IPS-NIHi7 (cell line): Measurements from ENCODE around the gene ZNF229.
"Not testable (repeated sequence)": the region's sequence is repeated elsewhere in the genome, so short reads cannot be mapped to it uniquely, and the experiment has no call there.

Experiments used
- DNase-seq: peaks from one replicate; pipeline ENCODE4 v3.0.0; 2012; ENCODE audit warnings: mixed read lengths; ENCODE audit errors: extremely low spot score

The ZNF229 gene

GRCh38 chr19:44447916-44448674 lies at the start of gene ZNF229:
Gene ZNF229 (minus strand): TSS chr19:44448472. CDS start chr19:44442847, 5,625 bp downstream.
- DNase-seq, result peak; percentile 77

- DNase-seq, result no peak
Observed at GRCh38 chr19:44496711-44497110, 48.4 kb upstream of the ZNF229 start.

DNA sequence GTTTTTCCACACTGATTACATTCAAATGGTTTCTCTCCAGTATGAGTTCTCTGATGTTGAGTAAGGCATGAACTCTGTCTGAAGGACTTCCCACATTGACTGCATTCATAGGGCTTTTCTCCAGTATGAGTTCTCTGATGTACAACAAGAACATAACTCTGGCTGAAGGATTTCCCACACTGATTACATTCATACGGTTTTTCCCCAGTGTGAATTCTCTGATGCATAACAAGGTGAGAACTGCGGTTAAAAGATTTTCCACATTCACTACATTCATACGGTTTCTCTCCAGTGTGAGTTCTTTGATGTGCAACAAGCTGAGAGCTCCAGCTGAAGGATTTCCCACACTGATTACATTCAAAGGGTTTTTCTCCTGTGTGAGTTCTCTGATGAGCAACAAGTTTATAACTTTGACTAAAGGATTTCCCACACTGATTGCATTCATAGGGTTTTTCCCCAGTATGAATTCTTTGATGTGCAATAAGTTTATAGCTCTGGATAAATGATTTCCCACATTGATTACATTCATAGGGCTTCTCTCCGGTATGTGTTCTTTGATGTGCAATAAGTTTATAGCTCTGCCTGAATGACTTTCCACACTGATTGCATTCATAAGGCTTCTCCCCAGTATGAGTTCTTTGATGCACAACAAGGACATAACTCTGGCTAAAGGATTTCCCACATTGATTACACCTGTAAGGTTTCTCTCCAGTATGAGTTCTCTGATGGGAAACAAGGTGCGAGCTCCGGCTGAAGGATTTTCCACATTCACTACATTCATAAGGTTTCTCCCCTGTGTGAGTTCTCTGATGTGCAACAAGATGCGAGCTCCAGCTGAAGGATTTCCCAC lies 28.5 kb upstream of the ZNF229 start:
- DNase-seq, result no peak

DNA sequence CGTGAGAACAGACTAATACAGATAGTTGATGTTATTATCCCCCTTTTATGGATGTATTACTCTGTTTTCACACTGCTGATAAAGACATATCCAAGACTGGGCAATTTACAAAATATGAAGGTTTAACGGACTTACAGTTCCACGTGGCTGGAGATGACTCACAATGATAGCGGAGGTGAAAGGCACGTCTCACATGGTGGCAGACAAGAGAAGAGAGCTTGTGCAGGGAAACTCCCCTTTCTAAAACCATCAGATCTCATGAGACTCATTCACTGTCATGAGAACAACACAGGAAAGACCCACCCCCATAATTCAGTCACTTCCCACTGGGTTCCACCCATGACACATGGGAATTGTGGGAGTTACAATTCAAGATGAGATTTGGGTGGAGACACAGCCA lies 20.5 kb upstream of the ZNF229 start:
- not testable (repeated sequence) for DNase-seq

DNA sequence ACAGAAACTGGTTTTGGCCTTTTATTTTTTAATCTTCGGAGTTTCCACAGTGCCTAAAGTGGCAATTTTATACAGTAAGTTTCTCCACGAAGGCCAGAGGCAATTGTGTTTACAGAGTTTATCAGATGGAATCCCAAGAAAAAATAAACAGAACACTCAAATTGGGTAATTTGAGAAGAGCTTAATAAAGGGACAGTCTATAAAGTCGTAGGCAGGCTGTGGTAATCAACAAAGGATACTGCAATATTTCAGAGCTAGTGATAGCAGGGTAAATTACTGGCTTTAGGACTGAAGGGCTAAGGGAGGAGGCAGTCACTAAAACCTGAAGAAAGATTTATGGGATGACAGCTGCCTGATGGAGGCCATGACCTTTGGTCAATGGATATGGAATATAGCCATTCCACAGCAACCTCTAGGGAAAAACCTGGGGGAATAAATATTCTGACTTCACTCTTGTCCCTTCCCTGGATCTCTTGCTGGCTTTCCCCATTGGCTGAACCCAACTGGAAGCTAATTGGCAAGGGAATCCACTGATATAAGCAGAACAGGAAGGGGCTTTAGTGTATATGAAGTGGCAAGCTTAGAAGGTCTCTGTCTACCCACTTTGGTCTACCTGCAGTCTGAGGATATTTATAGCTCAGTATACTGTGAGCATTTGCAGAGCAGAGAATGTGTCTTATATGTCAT lies 14.5 kb upstream of the ZNF229 start:
- DNase-seq, result not testable (repeated sequence)

- DNase-seq, result not testable (repeated sequence)
Observed at GRCh38 chr19:44456016-44456415, 7.7 kb upstream of the ZNF229 start.

DNA sequence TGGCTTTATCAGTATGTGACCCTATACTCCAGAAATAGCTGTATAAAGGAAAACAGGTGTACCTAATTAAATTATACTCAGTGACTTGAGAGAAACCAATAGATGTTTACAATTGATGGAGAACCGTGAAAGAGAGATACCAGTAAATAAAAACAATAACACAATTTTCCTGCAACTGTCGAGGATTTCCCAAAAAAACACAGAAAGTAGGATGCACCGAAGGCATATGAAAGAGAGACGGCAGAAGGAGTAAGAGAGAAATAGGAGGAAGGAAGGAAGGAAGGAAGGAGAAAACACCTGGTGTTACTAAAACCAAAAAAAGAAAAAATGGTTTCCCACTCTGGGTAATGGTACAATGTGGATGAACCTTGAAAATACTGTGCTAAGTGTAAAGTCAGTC lies 6.8 kb upstream of the ZNF229 start:
- no peak for DNase-seq

DNA sequence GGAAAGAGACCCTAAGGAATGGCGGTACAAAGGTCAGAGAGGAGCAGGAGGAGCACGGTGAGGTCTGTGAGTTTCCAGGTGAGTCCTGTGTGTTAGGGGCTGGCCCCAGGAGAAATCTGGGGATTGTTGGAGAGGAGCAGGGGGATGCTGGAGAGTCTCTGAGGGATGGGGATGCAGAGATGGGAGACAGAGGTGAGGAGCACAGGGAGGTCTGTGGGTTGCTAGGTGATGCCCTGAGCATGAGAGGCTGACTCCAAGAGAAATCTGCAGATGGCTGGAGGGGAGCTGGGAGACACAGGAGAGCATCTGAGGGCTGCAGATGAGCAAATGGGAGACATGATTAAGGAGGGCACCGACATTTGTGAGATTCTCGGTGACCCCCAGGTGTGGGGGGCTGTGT lies 4.1 kb upstream of the ZNF229 start:
- DNase-seq, result no peak

- no peak for DNase-seq
Observed at GRCh38 chr19:44451687-44452086, 3.4 kb upstream of the ZNF229 start.

DNA sequence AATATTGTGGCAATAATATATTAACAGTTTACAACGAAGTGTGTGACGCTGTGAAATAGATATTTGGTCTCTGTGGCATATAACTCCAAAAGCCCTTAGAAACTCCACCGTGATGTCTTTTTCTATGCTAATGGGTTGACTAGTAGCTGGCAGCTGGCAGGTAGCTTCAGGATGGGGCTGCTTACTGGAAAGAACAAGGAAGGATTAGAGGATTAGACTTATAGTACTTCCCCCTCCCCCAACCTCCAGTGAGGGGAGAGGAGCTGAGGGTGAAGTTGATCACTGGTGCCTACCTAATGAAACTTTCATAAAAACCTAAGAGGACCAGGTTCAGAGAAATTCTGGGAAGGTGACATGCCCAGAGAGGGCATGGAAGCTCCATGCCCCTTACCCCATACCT lies 9.8 kb downstream of the ZNF229 start:
- DNase-seq, result no peak

DNA sequence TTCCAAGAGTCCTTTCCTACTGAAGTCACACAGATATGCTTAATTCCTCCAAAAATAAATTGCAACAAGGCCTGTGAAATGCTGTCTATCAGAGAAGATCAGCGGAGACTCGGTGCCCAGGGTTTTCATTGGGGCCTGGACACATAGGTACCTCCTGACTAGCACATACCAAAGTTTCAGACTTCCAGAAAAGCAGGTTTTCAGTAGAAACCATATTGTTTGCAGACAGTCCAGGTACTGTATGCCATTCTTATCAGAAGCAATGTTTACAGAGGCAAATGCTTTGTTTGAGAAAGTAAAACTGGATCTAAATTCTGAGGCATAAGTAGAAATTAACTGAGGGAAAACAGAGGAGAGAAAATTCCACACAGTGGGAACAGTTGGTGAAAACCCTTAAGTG lies 12.8 kb downstream of the ZNF229 start:
- no peak for DNase-seq

GRCh38 chr19:44430956-44431355 lies 17.3 kb downstream of the ZNF229 start:
- DNase-seq, result no peak

DNA sequence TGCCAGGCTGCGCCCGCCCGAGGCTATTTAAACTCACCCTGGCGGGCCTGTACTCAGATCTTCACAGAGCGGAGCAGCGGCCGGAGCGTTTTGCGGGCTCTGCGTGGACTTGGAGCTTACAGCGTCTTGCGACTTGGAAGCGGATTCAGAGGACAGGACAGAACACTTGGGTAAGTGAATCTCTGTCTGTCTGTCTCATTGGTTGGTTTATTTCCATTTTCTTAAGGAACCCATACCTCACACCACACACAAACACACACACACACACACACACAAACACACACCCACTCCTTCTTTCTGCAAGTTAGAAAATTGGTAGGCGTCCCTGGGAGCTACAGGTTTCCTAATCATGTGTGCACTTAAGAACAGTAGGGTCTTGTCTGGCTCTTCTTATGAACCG lies 32.7 kb downstream of the ZNF229 start:
- DNase-seq, result not testable (repeated sequence)

GRCh38 chr19:44401139-44402115 lies 46.8 kb downstream of the ZNF229 start, which contains the start of gene ZNF285:
Gene ZNF285 (minus strand): TSS chr19:44401608. CDS start chr19:44397213, 4,395 bp downstream.
- peak; percentile 98 for DNase-seq

GRCh38 chr19:44389268-44389667 lies 59.0 kb downstream of the ZNF229 start:
- DNase-seq, result not testable (repeated sequence)
